K562 (cell line): ENCODE results near the gene MRPL48. TPM values are rescaled to one million over a fixed set of nuclear protein-coding genes. Genes with fewer than 3 reads are reported as not detected.

Source experiments
- BMI1 ChIP-seq: fragments of 150-350 bp; IDR thresholded peaks from 2 replicates; pipeline ENCODE4 v1.6.1; 2014; ENCODE audit warnings: low read length
- CREM ChIP-seq: IDR thresholded peaks from 2 replicates; pipeline ENCODE4 v1.6.1; 2014; ENCODE audit warnings: antibody characterized with exemption, low read depth
- DIDO1 ChIP-seq: fragments of 450-650 bp; IDR thresholded peaks from 2 replicates; pipeline ENCODE4 v1.6.1; 2016; ENCODE audit warnings: low read depth, missing biosample characterization, missing genetic modification characterization
- EP400 ChIP-seq: fragments of 450-650 bp; IDR thresholded peaks from 2 replicates; pipeline ENCODE4 v1.6.1; 2017; ENCODE audit warnings: antibody characterized with exemption, mild to moderate bottlenecking, moderate library complexity
- GTF2B ChIP-seq: IDR thresholded peaks from 2 replicates; pipeline ENCODE4 v1.6.1; 2011; ENCODE audit not compliant: insufficient read length; ENCODE audit errors: extremely low read depth
- HDAC3 ChIP-seq: fragments of 450-650 bp; IDR thresholded peaks from 2 replicates; pipeline ENCODE4 v1.6.1; 2018; ENCODE audit warnings: borderline replicate concordance, mild to moderate bottlenecking, moderate library complexity; ENCODE audit not compliant: partially characterized antibody
- HLTF ChIP-seq: fragments of 450-650 bp; IDR thresholded peaks from 2 replicates; pipeline ENCODE4 v1.6.1; 2016
- MAZ ChIP-seq, 2 experiments: fragments of 450-650 bp in 1 of 2; sonication (generic) in 1 of 2; formaldehyde crosslinking; IDR thresholded peaks in 1 of 2; conservative IDR thresholded peaks in 1 of 2; 2 replicates each; pipeline versions ENCODE4 v1.4.0 to v1.5.0; 2020; ENCODE audit warnings: mild to moderate bottlenecking in 1 of 2, missing genetic modification reagents in 1 of 2
- MCM2 ChIP-seq: fragments of 450-650 bp; IDR thresholded peaks from 2 replicates; pipeline ENCODE4 v1.6.1; 2017; ENCODE audit warnings: low read depth, mild to moderate bottlenecking
- MCM7 ChIP-seq, 2 experiments: fragments of 450-650 bp; IDR thresholded peaks; 2 replicates each; pipeline ENCODE4 v1.6.1; 2016 to 2018
- NCOA6 ChIP-seq: fragments of 450-650 bp; IDR thresholded peaks from 2 replicates; pipeline ENCODE4 v1.6.1; 2017; ENCODE audit warnings: mild to moderate bottlenecking
- NR2C1 ChIP-seq, 2 experiments: fragments of 450-650 bp; IDR thresholded peaks; 2 replicates each; pipeline ENCODE4 v1.6.1; 2017; ENCODE audit warnings: mild to moderate bottlenecking in 2 of 2, antibody characterized with exemption in 1 of 2, inconsistent platforms in 1 of 2, missing compliant biosample characterization in 1 of 2, missing genetic modification characterization in 1 of 2
- PURB ChIP-seq: sonication (generic); formaldehyde crosslinking; IDR thresholded peaks from 2 replicates; pipeline ENCODE4 v1.9.0; 2021; ENCODE audit warnings: low read depth, mild to moderate bottlenecking, missing genetic modification reagents
- RCOR1 ChIP-seq, 2 experiments: IDR thresholded peaks; 2 replicates each; pipeline ENCODE4 v1.6.1; 2012; ENCODE audit warnings: low read depth in 2 of 2, low read length in 2 of 2, borderline replicate concordance in 1 of 2, improper control_type of control experiment in 1 of 2
- SIN3A ChIP-seq, 2 experiments: fragments of 150-350 bp in 1 of 2; IDR thresholded peaks; 2 replicates each; pipeline ENCODE4 v1.6.1; 2011 to 2016; ENCODE audit warnings: borderline replicate concordance in 2 of 2, low read depth in 2 of 2, low read length in 2 of 2, mild to moderate bottlenecking in 2 of 2, moderate library complexity in 2 of 2; ENCODE audit not compliant: control insufficient read depth in 1 of 2
- SMARCA4 ChIP-seq: fragments of 450-650 bp; IDR thresholded peaks from 2 replicates; pipeline ENCODE4 v1.6.1; 2016
- SP2 ChIP-seq: IDR thresholded peaks from 2 replicates; pipeline ENCODE4 v1.6.1; 2011; ENCODE audit warnings: mild to moderate bottlenecking, low read depth, low read length, moderate library complexity; ENCODE audit not compliant: poor library complexity, severe bottlenecking; ENCODE audit errors: extremely low read depth
- TAF9B ChIP-seq: fragments of 450-650 bp; IDR thresholded peaks from 2 replicates; pipeline ENCODE4 v1.6.1; 2018; ENCODE audit warnings: mild to moderate bottlenecking; ENCODE audit not compliant: partially characterized antibody
- TAL1 ChIP-seq: fragments of 450-650 bp; IDR thresholded peaks from 2 replicates; pipeline ENCODE4 v1.6.1; 2016; ENCODE audit warnings: mild to moderate bottlenecking
- TOE1 ChIP-seq, 2 experiments: fragments of 450-650 bp in 1 of 2; sonication (generic) in 1 of 2; formaldehyde crosslinking in 1 of 2; IDR thresholded peaks; 2 replicates each; pipeline versions ENCODE4 v1.7.1 to v1.8.0; 2016 to 2022; ENCODE audit warnings: borderline replicate concordance in 2 of 2, mild to moderate bottlenecking in 2 of 2, antibody characterized with exemption in 1 of 2, inconsistent platforms in 1 of 2, low read depth in 1 of 2, missing genetic modification reagents in 1 of 2, moderate library complexity in 1 of 2
- ZFP1 ChIP-seq: fragments of 450-650 bp; formaldehyde crosslinking; IDR thresholded peaks from 2 replicates; pipeline ENCODE4 v1.4.0; 2020; ENCODE audit warnings: mild to moderate bottlenecking, mixed read lengths
- ZNF146 ChIP-seq: IDR thresholded peaks from one replicate; pipeline ENCODE4 v1.6.1; 2018; ENCODE audit warnings: missing compliant biosample characterization; ENCODE audit not compliant: unreplicated experiment
- ZNF175 ChIP-seq: fragments of 200-800 bp; sonication (Bioruptor generic); IDR thresholded peaks from 2 replicates; pipeline ENCODE4 v1.6.1; 2016; ENCODE audit warnings: low read depth, mild to moderate bottlenecking, missing genetic modification characterization, missing compliant biosample characterization
- ZNF354B ChIP-seq: fragments of 250-450 bp; sonication (Bioruptor Pico); IDR thresholded peaks from 2 replicates; pipeline ENCODE4 v1.4.0; 2020
- ZNF444 ChIP-seq: fragments of 250-450 bp; sonication (Bioruptor Pico); IDR thresholded peaks from 2 replicates; pipeline ENCODE4 v1.4.0; 2020; ENCODE audit warnings: mild to moderate bottlenecking, moderate library complexity
- ZNF507 ChIP-seq: conservative IDR thresholded peaks from 2 replicates; pipeline ENCODE4 v1.6.1; 2017; ENCODE audit warnings: missing genetic modification characterization, missing compliant biosample characterization
- polyA plus RNA-seq, 8 experiments: library from polyadenylated mRNA; depleted of rRNA in 4 of 8; stranded (reverse) in 5 of 8; unstranded in 3 of 8; fragments of >200 nt; fragmentation: Nextera tagmentation in 2 of 8; fragmentation: Illumina TruSeq in 1 of 8; extraction: Ambion mirVana in 2 of 8; extraction: Trizol in 1 of 8; gene quantifications; 2 replicates each; pipeline versions ENCODE4 v1.2.1 to v1.2.3, GENCODE V29; 2011 to 2014; ENCODE audit warnings: inconsistent platforms in 1 of 8, missing spikeins in 1 of 8
- total RNA-seq, 7 experiments: library from RNA; depleted of rRNA in 6 of 7; stranded (reverse); fragments of >200 nt in 6 of 7; fragmentation: Illumina TruSeq in 2 of 7; extraction: Trizol in 2 of 7; gene quantifications; 2 replicates each; pipeline versions ENCODE4 v1.2.1 to v1.2.3, GENCODE V29; 2011 to 2021; ENCODE audit warnings: low replicate concordance in 1 of 7
- TF ChIP-seq, protein P1 (sequence below): sonication (generic); formaldehyde crosslinking; IDR thresholded peaks from 2 replicates; pipeline ENCODE4 v1.8.0; 2022; ENCODE audit warnings: mild to moderate bottlenecking, missing genetic modification reagents
- TF ChIP-seq, protein P2 (sequence below): sonication (generic); formaldehyde crosslinking; IDR thresholded peaks from 2 replicates; pipeline ENCODE4 v1.8.0; 2022; ENCODE audit warnings: mild to moderate bottlenecking, missing genetic modification reagents

Gene MRPL48
- total and polyA plus RNA-seq, 9 of the 15 experiments (the other 6 are each of a cell fraction or from before 2014, with no cell fraction given) = 66.0 to 237 (median 104) TPM

DNA sequence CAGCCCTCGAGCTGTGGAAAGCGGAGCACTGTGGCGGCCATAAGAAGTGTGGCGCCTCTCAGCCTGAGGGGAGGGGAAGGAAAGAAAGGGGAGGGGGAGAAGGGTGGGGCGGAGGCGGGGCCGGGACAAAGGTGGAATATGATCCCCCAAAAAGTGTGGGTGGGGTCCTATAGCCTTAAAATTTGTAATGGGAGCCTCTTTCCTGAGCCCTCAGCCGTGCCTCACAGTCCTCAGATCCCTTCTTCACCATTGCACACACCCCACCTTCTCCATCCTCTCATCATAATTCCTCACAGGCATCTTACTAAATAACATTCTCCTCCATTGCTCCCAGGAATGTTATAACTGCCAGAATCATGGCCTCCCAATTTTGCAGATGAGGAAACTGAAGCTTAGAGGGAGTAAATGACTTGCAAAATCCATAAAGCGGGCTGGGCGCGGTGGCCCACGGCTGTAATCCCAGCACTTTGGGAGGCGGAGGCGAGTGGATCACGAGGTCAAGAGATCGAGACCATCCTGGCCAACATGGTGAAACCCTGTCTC, 26.2 kb upstream of the MRPL48 start (continued):
- no peak for TF ChIP-seq DIDO1 (tag)
- TF ChIP-seq TAL1 = no peak
- peak; percentile 51; the same call in 1 of the 2 replicates for TF ChIP-seq NCOA6
- no peak for TF ChIP-seq BMI1
- TF ChIP-seq CREM = no peak
- peak; percentile 66; the same call in 1 of the 2 replicates for TF ChIP-seq NR2C1 (IDR thresholded peaks at IDR 0.05)
- TF ChIP-seq NR2C1 (tag; IDR thresholded peaks at IDR 0.05) = peak; percentile 65
- TF ChIP-seq EP400 = no peak
- peak; percentile 50; the same call in 1 of the 2 replicates for TF ChIP-seq SMARCA4
- TF ChIP-seq, protein P1, sequence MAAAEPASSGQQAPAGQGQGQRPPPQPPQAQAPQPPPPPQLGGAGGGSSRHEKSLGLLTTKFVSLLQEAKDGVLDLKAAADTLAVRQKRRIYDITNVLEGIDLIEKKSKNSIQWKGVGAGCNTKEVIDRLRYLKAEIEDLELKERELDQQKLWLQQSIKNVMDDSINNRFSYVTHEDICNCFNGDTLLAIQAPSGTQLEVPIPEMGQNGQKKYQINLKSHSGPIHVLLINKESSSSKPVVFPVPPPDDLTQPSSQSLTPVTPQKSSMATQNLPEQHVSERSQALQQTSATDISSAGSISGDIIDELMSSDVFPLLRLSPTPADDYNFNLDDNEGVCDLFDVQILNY (CRISPR knock-in tag) = no peak
- peak in 1 of 2 experiments; percentile 77; a peak in 2 of 4 replicates for TF ChIP-seq MAZ (CRISPR knock-in tag; conservative IDR thresholded peaks at IDR 0.05 in 1 of 2, IDR thresholded peaks at IDR 0.05 in 1 of 2)
- TF ChIP-seq ZNF354B = no peak
- no peak for TF ChIP-seq ZFP1 (CRISPR knock-in tag)
- TF ChIP-seq SP2 = peak; percentile 9
- TF ChIP-seq PURB = no peak
- no peak for TF ChIP-seq ZNF507 (tag)
- no peak for TF ChIP-seq TOE1 (IDR thresholded peaks at IDR 0.05; ENCODE audit: borderline replicate concordance)
- no peak for TF ChIP-seq TOE1 (CRISPR knock-in tag; IDR thresholded peaks at IDR 0.05; ENCODE audit: borderline replicate concordance, low read depth)
- TF ChIP-seq, protein P2, sequence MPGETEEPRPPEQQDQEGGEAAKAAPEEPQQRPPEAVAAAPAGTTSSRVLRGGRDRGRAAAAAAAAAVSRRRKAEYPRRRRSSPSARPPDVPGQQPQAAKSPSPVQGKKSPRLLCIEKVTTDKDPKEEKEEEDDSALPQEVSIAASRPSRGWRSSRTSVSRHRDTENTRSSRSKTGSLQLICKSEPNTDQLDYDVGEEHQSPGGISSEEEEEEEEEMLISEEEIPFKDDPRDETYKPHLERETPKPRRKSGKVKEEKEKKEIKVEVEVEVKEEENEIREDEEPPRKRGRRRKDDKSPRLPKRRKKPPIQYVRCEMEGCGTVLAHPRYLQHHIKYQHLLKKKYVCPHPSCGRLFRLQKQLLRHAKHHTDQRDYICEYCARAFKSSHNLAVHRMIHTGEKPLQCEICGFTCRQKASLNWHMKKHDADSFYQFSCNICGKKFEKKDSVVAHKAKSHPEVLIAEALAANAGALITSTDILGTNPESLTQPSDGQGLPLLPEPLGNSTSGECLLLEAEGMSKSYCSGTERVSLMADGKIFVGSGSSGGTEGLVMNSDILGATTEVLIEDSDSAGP (CRISPR knock-in tag) = no peak
- TF ChIP-seq HLTF = no peak
- no peak for TF ChIP-seq MCM2
- no peak for TF ChIP-seq MCM7 (IDR thresholded peaks at IDR 0.05)
- no peak for TF ChIP-seq TAF9B
- TF ChIP-seq GTF2B = no peak
- peak; percentile 54; the same call in 1 of the 2 replicates for TF ChIP-seq ZNF175
- TF ChIP-seq SIN3A (IDR thresholded peaks at IDR 0.05; ENCODE audit: borderline replicate concordance in 2 of 2, control insufficient read depth in 1 of 2, low read depth in 2 of 2, low read length in 2 of 2) = no peak
- TF ChIP-seq ZNF444 (CRISPR knock-in tag) = no peak
- no peak for TF ChIP-seq RCOR1 (IDR thresholded peaks at IDR 0.05; ENCODE audit: borderline replicate concordance in 1 of 2, low read depth in 2 of 2, low read length in 2 of 2)
- peak; percentile 10 for TF ChIP-seq HDAC3
- TF ChIP-seq ZNF146 (CRISPR knock-in tag) = no peak
